Measurements from ENCODE around the gene REG1B.

The REG1B gene

DNA sequence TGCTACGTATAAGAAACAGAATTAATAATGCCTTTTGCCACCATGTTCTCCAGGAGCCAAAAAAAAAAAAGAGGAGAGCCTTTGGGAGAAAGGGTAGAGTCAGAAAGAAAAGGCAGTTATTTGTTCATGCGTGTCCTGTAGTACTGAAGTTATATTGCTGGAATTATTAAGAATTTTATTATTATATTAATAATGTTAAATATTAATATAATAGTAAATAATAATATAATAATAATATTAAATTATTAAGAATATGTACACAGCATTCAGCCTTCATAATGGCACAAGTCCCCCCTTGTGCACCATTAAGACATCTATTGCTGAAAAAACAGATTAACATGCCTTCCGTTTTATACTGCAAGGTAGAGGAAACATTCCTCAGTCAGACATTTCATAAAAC is 40.6 kb upstream of the REG1B start:
- H3K4me3 ChIP-seq (replicated peaks; ENCODE audit: insufficient read depth, low read length), result no peak overlapping the region
- no peak for DNase-seq (ENCODE audit: low read depth in 1 of 2, low spot score in 1 of 2)
- H3K27ac ChIP-seq (replicated peaks), result no peak overlapping the region
- H3K27me3 ChIP-seq (ENCODE audit: insufficient read depth, poor library complexity, severe bottlenecking), result no peaks in the 10 kb centered on the region
- TF ChIP-seq GABPA (IDR thresholded peaks at IDR 0.05; ENCODE audit: low read depth) (no peak), SPI1 (IDR thresholded peaks at IDR 0.05; ENCODE audit: borderline replicate concordance, low read depth) (no peak), POLR2AphosphoS5 (IDR thresholded peaks at IDR 0.05; ENCODE audit: low read depth) (no peak)
- TF ChIP-seq, protein P1, sequence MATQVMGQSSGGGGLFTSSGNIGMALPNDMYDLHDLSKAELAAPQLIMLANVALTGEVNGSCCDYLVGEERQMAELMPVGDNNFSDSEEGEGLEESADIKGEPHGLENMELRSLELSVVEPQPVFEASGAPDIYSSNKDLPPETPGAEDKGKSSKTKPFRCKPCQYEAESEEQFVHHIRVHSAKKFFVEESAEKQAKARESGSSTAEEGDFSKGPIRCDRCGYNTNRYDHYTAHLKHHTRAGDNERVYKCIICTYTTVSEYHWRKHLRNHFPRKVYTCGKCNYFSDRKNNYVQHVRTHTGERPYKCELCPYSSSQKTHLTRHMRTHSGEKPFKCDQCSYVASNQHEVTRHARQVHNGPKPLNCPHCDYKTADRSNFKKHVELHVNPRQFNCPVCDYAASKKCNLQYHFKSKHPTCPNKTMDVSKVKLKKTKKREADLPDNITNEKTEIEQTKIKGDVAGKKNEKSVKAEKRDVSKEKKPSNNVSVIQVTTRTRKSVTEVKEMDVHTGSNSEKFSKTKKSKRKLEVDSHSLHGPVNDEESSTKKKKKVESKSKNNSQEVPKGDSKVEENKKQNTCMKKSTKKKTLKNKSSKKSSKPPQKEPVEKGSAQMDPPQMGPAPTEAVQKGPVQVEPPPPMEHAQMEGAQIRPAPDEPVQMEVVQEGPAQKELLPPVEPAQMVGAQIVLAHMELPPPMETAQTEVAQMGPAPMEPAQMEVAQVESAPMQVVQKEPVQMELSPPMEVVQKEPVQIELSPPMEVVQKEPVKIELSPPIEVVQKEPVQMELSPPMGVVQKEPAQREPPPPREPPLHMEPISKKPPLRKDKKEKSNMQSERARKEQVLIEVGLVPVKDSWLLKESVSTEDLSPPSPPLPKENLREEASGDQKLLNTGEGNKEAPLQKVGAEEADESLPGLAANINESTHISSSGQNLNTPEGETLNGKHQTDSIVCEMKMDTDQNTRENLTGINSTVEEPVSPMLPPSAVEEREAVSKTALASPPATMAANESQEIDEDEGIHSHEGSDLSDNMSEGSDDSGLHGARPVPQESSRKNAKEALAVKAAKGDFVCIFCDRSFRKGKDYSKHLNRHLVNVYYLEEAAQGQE (IDR thresholded peaks at IDR 0.05; ENCODE audit: insufficient replicate concordance, low read depth), result no peak
- TF ChIP-seq, protein P2, sequence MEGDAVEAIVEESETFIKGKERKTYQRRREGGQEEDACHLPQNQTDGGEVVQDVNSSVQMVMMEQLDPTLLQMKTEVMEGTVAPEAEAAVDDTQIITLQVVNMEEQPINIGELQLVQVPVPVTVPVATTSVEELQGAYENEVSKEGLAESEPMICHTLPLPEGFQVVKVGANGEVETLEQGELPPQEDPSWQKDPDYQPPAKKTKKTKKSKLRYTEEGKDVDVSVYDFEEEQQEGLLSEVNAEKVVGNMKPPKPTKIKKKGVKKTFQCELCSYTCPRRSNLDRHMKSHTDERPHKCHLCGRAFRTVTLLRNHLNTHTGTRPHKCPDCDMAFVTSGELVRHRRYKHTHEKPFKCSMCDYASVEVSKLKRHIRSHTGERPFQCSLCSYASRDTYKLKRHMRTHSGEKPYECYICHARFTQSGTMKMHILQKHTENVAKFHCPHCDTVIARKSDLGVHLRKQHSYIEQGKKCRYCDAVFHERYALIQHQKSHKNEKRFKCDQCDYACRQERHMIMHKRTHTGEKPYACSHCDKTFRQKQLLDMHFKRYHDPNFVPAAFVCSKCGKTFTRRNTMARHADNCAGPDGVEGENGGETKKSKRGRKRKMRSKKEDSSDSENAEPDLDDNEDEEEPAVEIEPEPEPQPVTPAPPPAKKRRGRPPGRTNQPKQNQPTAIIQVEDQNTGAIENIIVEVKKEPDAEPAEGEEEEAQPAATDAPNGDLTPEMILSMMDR (IDR thresholded peaks at IDR 0.05; ENCODE audit: insufficient read depth, low read length), result no peak

- H3K27ac ChIP-seq (replicated peaks), result no peak overlapping the region
- TF ChIP-seq POLR2AphosphoS5 (IDR thresholded peaks at IDR 0.05; ENCODE audit: low read depth), result no peak
- no peak for TF ChIP-seq GABPA (IDR thresholded peaks at IDR 0.05; ENCODE audit: low read depth)
- TF ChIP-seq, protein P1 (IDR thresholded peaks at IDR 0.05; ENCODE audit: insufficient replicate concordance, low read depth), result no peak
- TF ChIP-seq, protein P2 (IDR thresholded peaks at IDR 0.05; ENCODE audit: insufficient read depth, low read length), result no peak
- no peak for TF ChIP-seq SPI1 (IDR thresholded peaks at IDR 0.05; ENCODE audit: borderline replicate concordance, low read depth)
- H3K27me3 ChIP-seq (ENCODE audit: insufficient read depth, poor library complexity, severe bottlenecking), result no peaks in the 10 kb centered on the region
- DNase-seq (ENCODE audit: low read depth in 1 of 2, low spot score in 1 of 2), result no peak
- H3K4me3 ChIP-seq (replicated peaks; ENCODE audit: insufficient read depth, low read length), result no peak overlapping the region
Measured at GRCh38 chr2:79125721-79125985, 37.9 kb upstream of the REG1B start.

- Histone ChIP-seq H3K4me3 (replicated peaks; ENCODE audit: insufficient read depth, low read length) (no peak overlapping the region), H3K27me3 (ENCODE audit: insufficient read depth, poor library complexity, severe bottlenecking) (no peaks in the 10 kb centered on the region), H3K27ac (replicated peaks) (no peak overlapping the region)
- DNase-seq (ENCODE audit: low read depth in 1 of 2, low spot score in 1 of 2), result no peak
- TF ChIP-seq, protein P1 (IDR thresholded peaks at IDR 0.05; ENCODE audit: insufficient replicate concordance, low read depth), result no peak
- no peak for TF ChIP-seq POLR2AphosphoS5 (IDR thresholded peaks at IDR 0.05; ENCODE audit: low read depth)
- TF ChIP-seq, protein P2 (IDR thresholded peaks at IDR 0.05; ENCODE audit: insufficient read depth, low read length), result no peak
- TF ChIP-seq GABPA (IDR thresholded peaks at IDR 0.05; ENCODE audit: low read depth), result no peak
- no peak for TF ChIP-seq SPI1 (IDR thresholded peaks at IDR 0.05; ENCODE audit: borderline replicate concordance, low read depth)
Measured at GRCh38 chr2:79124907-79125720, 37.3 kb upstream of the REG1B start.

Data from HL-60 (cell line).